ENCODE data around the gene CDK6. TPM values are rescaled to one million over a fixed set of nuclear protein-coding genes. Genes with fewer than 3 reads are reported as not detected.
"Not testable (repeated sequence)": the region's sequence is repeated elsewhere in the genome, so short reads cannot be mapped to it uniquely, and the experiment has no call there.

Gene CDK6
- 10 to 100 TPM; 34.6 to 42.6 TPM for total RNA-seq
- polyA plus RNA-seq (ENCODE audit: insufficient read length in 2 of 2), result 10 to 100 TPM; 14.0 to 21.0 TPM
- long read RNA-seq, donor 1, full-length matches to known transcripts, result 5 of 5 reads
- long read RNA-seq, donor 1, partial matches to known transcripts, result 0 of 5 reads
- long read RNA-seq, donor 1, other reads (novel, unspliced or antisense), result 0 of 5 reads
- long read RNA-seq, donor 2, result 0 reads
- long read RNA-seq, donor 3, partial matches to known transcripts, result 0 of 1 reads
- long read RNA-seq, donor 3, other reads (novel, unspliced or antisense), result 0 of 1 reads
- long read RNA-seq, donor 4, full-length matches to known transcripts, result 4 of 19 reads
- long read RNA-seq, donor 4, partial matches to known transcripts, result 15 of 19 reads
- long read RNA-seq, donor 4, other reads (novel, unspliced or antisense), result 0 of 19 reads

DNA sequence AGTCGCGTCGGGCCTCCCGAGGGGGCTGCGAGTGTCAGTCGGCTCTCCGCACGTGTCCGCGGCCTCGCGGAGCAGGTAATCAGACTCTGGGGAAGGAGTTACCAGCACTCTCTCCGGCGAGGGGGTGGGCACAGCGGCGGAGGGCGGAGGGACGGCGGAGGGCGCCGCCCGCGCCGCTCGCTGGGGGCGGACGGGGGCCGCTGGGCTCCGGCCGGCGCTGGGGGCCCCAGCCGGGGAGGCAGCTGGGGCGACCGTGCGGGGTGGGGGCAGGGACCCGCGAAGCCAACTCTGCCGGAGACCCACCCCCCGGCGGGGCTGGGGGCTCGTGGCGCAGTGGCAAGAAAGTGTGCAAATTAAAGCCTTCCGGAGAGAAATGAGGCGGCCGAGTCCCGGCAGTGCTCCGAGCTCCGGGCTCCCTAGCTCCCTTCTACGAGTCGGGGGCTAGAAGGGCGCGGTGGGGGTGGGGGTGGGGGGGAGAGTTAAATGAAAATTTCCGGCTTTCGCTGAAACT lies at the start of gene CDK6:
Gene CDK6, minus strand, starts transcription at position 85 of the 511 bp plus-strand sequence. CDS start 3,250 bp downstream, outside the sequence.
- H3K36me3 ChIP-seq (ENCODE audit: control insufficient read depth, insufficient read depth, low read length), result no peaks in the 10 kb centered on the region
- peak in 3 of 6 donors; percentile 20 to 65 (median 53) for DNase-seq (ENCODE audit: low read depth in 4 of 6, low spot score in 6 of 6)
- 0% methylated on average over 51 of the region's 54 CpGs for WGBS (ENCODE audit: insufficient coverage)
- peak within 1 kb of the TSS; percentile 95 for H3K4me3 ChIP-seq (ENCODE audit: low read depth, low read length)
- no peaks in the 10 kb centered on the region for H3K9me3 ChIP-seq (ENCODE audit: control insufficient read depth, insufficient read depth, low read length)
- H3K4me1 ChIP-seq (ENCODE audit: control insufficient read depth, insufficient read depth, low read length), result peaks cover 32% of the 10 kb centered on the region
- H3K27ac ChIP-seq (ENCODE audit: low read depth, low read length), result peak within 1 kb of the TSS; percentile 98
- peaks cover 23% of the 10 kb centered on the region for H3K27me3 ChIP-seq (ENCODE audit: control insufficient read depth, insufficient read depth, low read length)

DNA sequence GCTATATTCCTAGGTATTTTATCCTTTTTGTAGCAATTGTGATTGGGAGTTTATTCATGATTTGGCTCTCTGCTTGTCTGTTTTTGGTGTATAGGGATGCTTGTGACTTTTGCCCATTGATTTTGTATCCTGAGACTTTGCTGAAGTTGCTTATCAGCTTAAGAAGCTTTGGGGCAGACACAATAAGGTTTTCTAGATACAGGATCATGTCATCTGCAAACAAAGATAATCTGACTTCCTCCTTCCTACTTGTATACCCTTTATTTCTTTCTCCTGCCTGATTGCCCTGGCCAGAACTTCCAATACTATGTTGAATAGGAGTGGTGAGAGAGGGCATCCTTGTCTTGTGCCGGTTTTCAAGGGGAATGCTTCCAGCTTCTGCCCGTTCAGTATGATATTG lies 49.7 kb upstream of the CDK6 start:
- H3K27ac ChIP-seq (ENCODE audit: low read depth, low read length); H3K9me3 ChIP-seq (ENCODE audit: control insufficient read depth, insufficient read depth, low read length); H3K36me3 ChIP-seq (ENCODE audit: control insufficient read depth, insufficient read depth, low read length); H3K4me3 ChIP-seq (ENCODE audit: low read depth, low read length); H3K4me1 ChIP-seq (ENCODE audit: control insufficient read depth, insufficient read depth, low read length); DNase-seq (ENCODE audit: low read depth in 4 of 6, low spot score in 6 of 6); H3K27me3 ChIP-seq (ENCODE audit: control insufficient read depth, insufficient read depth, low read length): not testable (repeated sequence)
- no CpG with 5 or more reads among the region's 2 CpGs for WGBS (ENCODE audit: insufficient coverage)

DNA sequence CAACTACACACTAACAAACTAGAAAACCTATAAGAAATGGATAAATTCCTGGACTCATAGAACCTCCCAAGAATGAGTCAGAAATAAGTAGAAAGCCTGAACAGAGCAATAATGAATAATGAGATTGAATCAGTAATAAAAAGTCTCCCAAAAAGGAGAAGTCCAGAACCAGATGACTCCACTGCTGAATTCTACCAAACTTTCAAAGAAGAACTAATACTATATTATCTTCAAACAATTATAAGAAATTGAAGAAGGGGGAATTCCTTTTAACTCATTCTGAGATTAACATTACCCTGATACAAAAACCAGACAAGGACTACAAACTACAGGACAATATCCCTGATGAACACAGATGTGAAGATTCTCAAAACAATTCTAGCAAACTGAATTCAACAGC lies 47.8 kb upstream of the CDK6 start:
- no peak overlapping the region for H3K27ac ChIP-seq (ENCODE audit: low read depth, low read length)
- H3K4me3 ChIP-seq (ENCODE audit: low read depth, low read length), result no peak overlapping the region
- H3K4me1 ChIP-seq (ENCODE audit: control insufficient read depth, insufficient read depth, low read length), result no peaks in the 10 kb centered on the region
- H3K36me3 ChIP-seq (ENCODE audit: control insufficient read depth, insufficient read depth, low read length), result no peaks in the 10 kb centered on the region
- DNase-seq (ENCODE audit: low read depth in 4 of 6, low spot score in 6 of 6), result no peak
- peaks cover 3% of the 10 kb centered on the region for H3K9me3 ChIP-seq (ENCODE audit: control insufficient read depth, insufficient read depth, low read length)
- H3K27me3 ChIP-seq (ENCODE audit: control insufficient read depth, insufficient read depth, low read length), result no peaks in the 10 kb centered on the region

DNA sequence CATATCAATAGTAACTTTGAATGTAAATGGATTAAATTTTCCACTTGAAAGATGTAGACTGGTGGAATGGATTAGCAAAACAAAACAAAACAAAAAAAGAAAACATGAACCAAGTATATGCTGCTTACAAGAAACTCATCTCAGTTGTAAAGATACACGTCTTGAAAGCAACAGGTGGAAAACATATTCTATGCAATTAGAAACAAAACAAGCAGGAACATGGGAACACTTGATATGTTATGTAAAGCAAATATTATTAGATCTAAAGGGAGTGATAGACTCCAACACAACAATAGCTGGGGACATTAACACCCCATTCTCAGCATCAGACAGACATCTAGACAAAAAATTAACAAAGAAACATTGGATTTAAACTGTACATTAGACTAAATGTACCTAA lies 46.4 kb upstream of the CDK6 start:
- H3K4me3 ChIP-seq (ENCODE audit: low read depth, low read length), result no peak overlapping the region
- H3K36me3 ChIP-seq (ENCODE audit: control insufficient read depth, insufficient read depth, low read length), result no peaks in the 10 kb centered on the region
- no CpG with 5 or more reads among the region's 1 CpG for WGBS (ENCODE audit: insufficient coverage)
- H3K9me3 ChIP-seq (ENCODE audit: control insufficient read depth, insufficient read depth, low read length), result peaks cover 3% of the 10 kb centered on the region
- DNase-seq (ENCODE audit: low read depth in 4 of 6, low spot score in 6 of 6), result no peak
- no peaks in the 10 kb centered on the region for H3K27me3 ChIP-seq (ENCODE audit: control insufficient read depth, insufficient read depth, low read length)
- H3K27ac ChIP-seq (ENCODE audit: low read depth, low read length), result no peak overlapping the region
- no peaks in the 10 kb centered on the region for H3K4me1 ChIP-seq (ENCODE audit: control insufficient read depth, insufficient read depth, low read length)

DNA sequence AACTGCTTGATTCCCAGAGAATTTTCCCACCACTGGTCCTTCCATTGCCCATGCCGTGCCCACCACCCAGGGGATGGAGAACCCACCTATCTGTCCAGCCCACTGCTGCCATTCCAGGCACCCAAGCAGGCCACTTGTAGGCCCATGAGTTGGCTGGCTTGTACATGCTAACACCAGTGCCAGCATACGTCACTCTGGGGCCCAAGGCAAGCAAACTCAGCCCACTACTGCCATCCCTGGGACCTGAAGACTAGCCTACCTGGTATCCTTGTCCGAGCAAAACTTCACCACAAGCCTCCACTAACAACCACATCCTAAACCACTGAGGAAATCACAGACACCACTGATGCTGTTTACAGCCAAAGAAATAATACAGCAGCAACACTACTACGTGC lies 44.7 kb upstream of the CDK6 start:
- WGBS (ENCODE audit: insufficient coverage), result 87% methylated on average over 4 of the region's 4 CpGs
- no peaks in the 10 kb centered on the region for H3K27me3 ChIP-seq (ENCODE audit: control insufficient read depth, insufficient read depth, low read length)
- H3K4me3 ChIP-seq (ENCODE audit: low read depth, low read length), result no peak overlapping the region
- no peaks in the 10 kb centered on the region for H3K4me1 ChIP-seq (ENCODE audit: control insufficient read depth, insufficient read depth, low read length)
- H3K36me3 ChIP-seq (ENCODE audit: control insufficient read depth, insufficient read depth, low read length), result no peaks in the 10 kb centered on the region
- no peak overlapping the region for H3K27ac ChIP-seq (ENCODE audit: low read depth, low read length)
- no peaks in the 10 kb centered on the region for H3K9me3 ChIP-seq (ENCODE audit: control insufficient read depth, insufficient read depth, low read length)
- no peak for DNase-seq (ENCODE audit: low read depth in 4 of 6, low spot score in 6 of 6)

DNA sequence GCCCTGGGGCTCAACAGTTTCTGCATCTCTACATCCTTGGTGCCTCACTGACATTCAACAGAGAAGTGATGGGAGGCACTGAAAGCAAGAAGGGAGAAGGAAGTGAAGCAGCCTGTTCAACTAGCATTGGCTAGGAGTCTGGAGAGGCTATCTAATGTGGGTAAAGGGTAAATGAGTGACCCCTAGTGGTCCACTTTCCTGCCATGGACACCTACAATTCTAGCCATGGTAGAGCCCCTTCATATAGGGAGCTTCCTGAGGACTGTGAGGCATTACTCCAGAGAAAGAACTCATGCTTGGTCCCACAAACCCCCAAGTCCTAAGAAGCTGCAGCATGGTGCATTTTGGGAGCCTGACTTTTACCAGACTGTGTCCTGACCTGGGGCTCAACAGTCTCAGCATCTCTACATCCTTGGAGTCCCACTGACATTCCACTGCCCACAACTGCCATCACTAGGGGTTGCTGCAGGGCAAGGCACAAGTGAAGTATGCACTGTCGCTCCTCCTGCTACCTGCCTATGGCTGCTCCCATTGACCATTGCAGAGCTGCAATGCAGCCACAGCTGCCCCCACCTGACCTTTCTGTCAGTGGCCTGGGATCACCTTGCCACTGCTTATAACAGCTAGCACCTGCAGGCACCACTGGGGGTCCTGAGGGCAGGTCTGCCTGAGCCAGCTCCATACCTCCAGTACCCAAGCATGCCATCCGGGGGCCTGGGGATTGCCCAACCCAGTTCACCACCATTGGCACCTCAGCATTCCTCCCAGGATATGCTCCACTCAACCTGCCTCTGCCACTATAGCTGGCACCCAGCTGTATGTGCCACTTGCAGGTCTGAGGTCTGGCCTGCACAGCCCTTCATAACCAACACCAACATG lies 44.1 kb upstream of the CDK6 start:
- 77% methylated on average over 2 of the region's 2 CpGs for WGBS (ENCODE audit: insufficient coverage)
- Histone ChIP-seq H3K4me1 (ENCODE audit: control insufficient read depth, insufficient read depth, low read length) (no peaks in the 10 kb centered on the region), H3K27me3 (ENCODE audit: control insufficient read depth, insufficient read depth, low read length) (no peaks in the 10 kb centered on the region), H3K27ac (ENCODE audit: low read depth, low read length) (no peak overlapping the region), H3K36me3 (ENCODE audit: control insufficient read depth, insufficient read depth, low read length) (no peaks in the 10 kb centered on the region), H3K4me3 (ENCODE audit: low read depth, low read length) (no peak overlapping the region), H3K9me3 (ENCODE audit: control insufficient read depth, insufficient read depth, low read length) (no peaks in the 10 kb centered on the region)
- no peak for DNase-seq (ENCODE audit: low read depth in 4 of 6, low spot score in 6 of 6)

DNA sequence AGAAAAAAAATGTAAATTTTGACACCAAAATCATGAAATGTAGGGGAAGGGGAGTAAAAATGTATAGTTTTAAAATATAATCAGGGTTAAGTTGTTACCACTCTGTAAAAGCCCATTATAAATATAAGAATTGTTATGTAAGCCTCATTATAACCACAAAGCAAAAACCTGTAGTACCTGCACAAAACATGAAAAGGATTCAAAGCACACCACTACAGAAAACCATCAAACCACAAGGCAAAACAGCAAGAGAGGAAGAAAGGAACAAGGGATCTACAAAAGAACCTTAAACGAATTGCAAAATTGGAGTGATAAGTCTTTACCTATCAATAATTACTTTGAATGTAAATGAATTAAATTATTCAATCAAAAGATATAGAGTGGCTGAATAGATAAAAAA lies 41.0 kb upstream of the CDK6 start:
- H3K4me1 ChIP-seq (ENCODE audit: control insufficient read depth, insufficient read depth, low read length), result no peaks in the 10 kb centered on the region
- H3K36me3 ChIP-seq (ENCODE audit: control insufficient read depth, insufficient read depth, low read length), result no peaks in the 10 kb centered on the region
- no peak for DNase-seq (ENCODE audit: low read depth in 4 of 6, low spot score in 6 of 6)
- H3K27me3 ChIP-seq (ENCODE audit: control insufficient read depth, insufficient read depth, low read length), result no peaks in the 10 kb centered on the region
- H3K27ac ChIP-seq (ENCODE audit: low read depth, low read length), result no peak overlapping the region
- no peak overlapping the region for H3K4me3 ChIP-seq (ENCODE audit: low read depth, low read length)
- no CpG with 5 or more reads among the region's 1 CpG for WGBS (ENCODE audit: insufficient coverage)
- H3K9me3 ChIP-seq (ENCODE audit: control insufficient read depth, insufficient read depth, low read length), result no peaks in the 10 kb centered on the region

DNA sequence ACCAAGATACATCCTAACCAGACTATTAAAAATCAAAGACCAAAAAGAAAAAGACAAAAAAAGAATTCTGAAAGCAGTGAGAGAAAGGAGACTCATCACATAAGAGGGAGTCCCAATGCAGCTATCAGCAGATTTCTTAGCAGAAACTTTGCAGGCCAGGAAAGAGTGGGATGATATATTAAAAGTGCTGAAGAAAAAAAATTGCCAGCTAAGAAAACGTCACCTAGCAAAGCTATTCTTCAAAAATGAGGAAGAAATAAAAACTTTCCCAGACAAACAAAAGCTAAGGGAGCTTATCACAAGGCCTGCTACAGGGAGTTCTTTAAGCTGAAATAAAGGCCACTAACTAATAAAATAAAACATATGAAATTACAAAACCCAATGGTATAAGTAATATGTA lies 40.5 kb upstream of the CDK6 start:
- H3K4me1 ChIP-seq (ENCODE audit: control insufficient read depth, insufficient read depth, low read length), result no peaks in the 10 kb centered on the region
- DNase-seq (ENCODE audit: low read depth in 4 of 6, low spot score in 6 of 6), result no peak
- no peak overlapping the region for H3K27ac ChIP-seq (ENCODE audit: low read depth, low read length)
- no peaks in the 10 kb centered on the region for H3K36me3 ChIP-seq (ENCODE audit: control insufficient read depth, insufficient read depth, low read length)
- no peaks in the 10 kb centered on the region for H3K9me3 ChIP-seq (ENCODE audit: control insufficient read depth, insufficient read depth, low read length)
- no peaks in the 10 kb centered on the region for H3K27me3 ChIP-seq (ENCODE audit: control insufficient read depth, insufficient read depth, low read length)
- H3K4me3 ChIP-seq (ENCODE audit: low read depth, low read length), result no peak overlapping the region
- WGBS (ENCODE audit: insufficient coverage), result no CpG with 5 or more reads among the region's 1 CpG

DNA sequence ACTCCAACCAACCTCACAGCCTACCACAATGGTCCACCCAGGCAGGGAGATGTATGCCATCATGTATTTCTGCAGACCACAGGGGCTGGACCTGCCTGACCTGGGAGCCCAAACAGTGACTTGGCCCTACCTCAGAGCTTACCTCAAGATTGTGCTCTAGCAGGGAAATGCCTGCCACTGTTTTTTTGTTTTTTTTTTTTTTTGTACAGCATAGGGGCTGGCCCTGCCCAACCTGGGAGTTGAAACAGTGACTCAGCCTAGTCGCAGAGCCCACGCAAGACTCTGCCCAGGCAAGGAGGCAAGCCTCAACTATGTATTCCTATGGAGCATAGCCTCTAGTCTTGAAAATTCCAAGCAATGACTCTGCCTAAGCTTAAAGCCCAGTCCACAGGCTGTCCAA lies 39.3 kb upstream of the CDK6 start:
- Histone ChIP-seq H3K4me1 (ENCODE audit: control insufficient read depth, insufficient read depth, low read length) (no peaks in the 10 kb centered on the region), H3K9me3 (ENCODE audit: control insufficient read depth, insufficient read depth, low read length) (no peaks in the 10 kb centered on the region), H3K4me3 (ENCODE audit: low read depth, low read length) (no peak overlapping the region), H3K27me3 (ENCODE audit: control insufficient read depth, insufficient read depth, low read length) (no peaks in the 10 kb centered on the region), H3K27ac (ENCODE audit: low read depth, low read length) (no peak overlapping the region), H3K36me3 (ENCODE audit: control insufficient read depth, insufficient read depth, low read length) (no peaks in the 10 kb centered on the region)
- no peak for DNase-seq (ENCODE audit: low read depth in 4 of 6, low spot score in 6 of 6)
- WGBS (ENCODE audit: insufficient coverage), result 92% methylated on average over 2 of the region's 2 CpGs

Data from spinal cord (tissue), 10 donors.